HepG2 (cell line): ENCODE data around the gene RFX2. TPM values are rescaled to one million over a fixed set of nuclear protein-coding genes. Genes with fewer than 3 reads are reported as not detected.

Experiments
- ATF7-NPFF ChIP-seq: sonication (generic); formaldehyde crosslinking; IDR thresholded peaks from 2 replicates; pipeline ENCODE4 v1.8.1; 2023; ENCODE audit warnings: mild to moderate bottlenecking, low read depth, missing genetic modification reagents, moderate library complexity
- KDM4B ChIP-seq: sonication (generic); formaldehyde crosslinking; IDR thresholded peaks from 2 replicates; pipeline ENCODE4 v1.4.0; 2020; ENCODE audit warnings: missing genetic modification reagents
- PBX2 ChIP-seq: IDR thresholded peaks from 2 replicates; pipeline ENCODE4 v1.6.1; 2016; ENCODE audit warnings: control low read depth
- U2AF1 ChIP-seq: fragments of 200-400 bp; formaldehyde crosslinking; optimal IDR thresholded peaks from 2 replicates; pipeline ENCODE3; 2017; ENCODE audit warnings: mild to moderate bottlenecking, low read depth, low read length
- ZBTB2 ChIP-seq: sonication (generic); formaldehyde crosslinking; IDR thresholded peaks from 2 replicates; pipeline ENCODE4 v1.8.0; 2022; ENCODE audit warnings: low read depth, missing genetic modification reagents
- ZBTB7A ChIP-seq: sonication (generic); formaldehyde crosslinking; IDR thresholded peaks from 2 replicates; pipeline ENCODE4 v1.8.0; 2022; ENCODE audit warnings: mild to moderate bottlenecking, missing genetic modification reagents
- ZFP90 ChIP-seq: sonication (generic); formaldehyde crosslinking; IDR thresholded peaks from 2 replicates; pipeline ENCODE4 v1.8.0; 2022; ENCODE audit warnings: missing genetic modification reagents, mild to moderate bottlenecking, inconsistent platforms, borderline replicate concordance
- ZNF17 ChIP-seq: sonication (generic); formaldehyde crosslinking; IDR thresholded peaks from 2 replicates; pipeline ENCODE4 v1.5.0; 2020; ENCODE audit warnings: mild to moderate bottlenecking, missing genetic modification reagents
- ZNF337 ChIP-seq: sonication (generic); formaldehyde crosslinking; IDR thresholded peaks from 2 replicates; pipeline ENCODE4 v1.5.1; 2020; ENCODE audit warnings: missing genetic modification reagents, low read depth, mild to moderate bottlenecking, borderline replicate concordance
- ZNF367 ChIP-seq: sonication (generic); formaldehyde crosslinking; IDR thresholded peaks from 2 replicates; pipeline ENCODE4 v1.4.0; 2020; ENCODE audit warnings: missing genetic modification reagents, borderline replicate concordance
- ZNF547 ChIP-seq: sonication (generic); formaldehyde crosslinking; IDR thresholded peaks from 2 replicates; pipeline ENCODE4 v1.5.1; 2020; ENCODE audit warnings: mild to moderate bottlenecking, missing genetic modification reagents
- ZNF770 ChIP-seq: sonication (generic); formaldehyde crosslinking; IDR thresholded peaks from 2 replicates; pipeline ENCODE4 v1.5.0; 2020; ENCODE audit warnings: mild to moderate bottlenecking, missing genetic modification reagents
- ZNF780A ChIP-seq: sonication (generic); formaldehyde crosslinking; IDR thresholded peaks from 2 replicates; pipeline ENCODE4 v1.8.0; 2022; ENCODE audit warnings: mild to moderate bottlenecking, missing genetic modification reagents, moderate library complexity
- polyA plus RNA-seq, 8 experiments: library from polyadenylated mRNA; depleted of rRNA in 3 of 8; stranded (reverse) in 7 of 8; unstranded in 1 of 8; fragments of >200 nt; fragmentation: Illumina TruSeq in 4 of 8; extraction: Trizol in 4 of 8; gene quantifications; 2 replicates each; pipeline versions ENCODE4 v1.2.1 to v1.2.3, GENCODE V29; 2011 to 2016; ENCODE audit warnings: low read depth in 4 of 8, missing spikeins in 1 of 8, mixed read lengths in 1 of 8; ENCODE audit not compliant: insufficient read depth in 1 of 8
- total RNA-seq, 5 experiments: library from RNA; depleted of rRNA; stranded (reverse); fragments of >200 nt; fragmentation: Illumina TruSeq; extraction: Trizol; gene quantifications; 2 replicates each; pipeline ENCODE4 v1.2.3, GENCODE V29; 2016; ENCODE audit warnings: low read depth in 1 of 5
- TF ChIP-seq, protein P1 (sequence below): sonication (generic); formaldehyde crosslinking; IDR thresholded peaks from 2 replicates; pipeline ENCODE4 v1.4.0; 2020; ENCODE audit warnings: missing genetic modification reagents
- TF ChIP-seq, protein P2 (sequence below): IDR thresholded peaks from 2 replicates; pipeline ENCODE4 v1.6.1; 2016; ENCODE audit warnings: missing compliant biosample characterization, missing genetic modification reagents, borderline replicate concordance
- TF ChIP-seq, protein P3 (sequence below): sonication (generic); formaldehyde crosslinking; IDR thresholded peaks from 2 replicates; pipeline ENCODE4 v1.5.0; 2020; ENCODE audit warnings: missing genetic modification reagents

RFX2 gene
- total and polyA plus RNA-seq, 2 of the 13 experiments (the other 11 are each of a cell fraction or from before 2014, with no cell fraction given), result 2.8 to 3.3 TPM

DNA sequence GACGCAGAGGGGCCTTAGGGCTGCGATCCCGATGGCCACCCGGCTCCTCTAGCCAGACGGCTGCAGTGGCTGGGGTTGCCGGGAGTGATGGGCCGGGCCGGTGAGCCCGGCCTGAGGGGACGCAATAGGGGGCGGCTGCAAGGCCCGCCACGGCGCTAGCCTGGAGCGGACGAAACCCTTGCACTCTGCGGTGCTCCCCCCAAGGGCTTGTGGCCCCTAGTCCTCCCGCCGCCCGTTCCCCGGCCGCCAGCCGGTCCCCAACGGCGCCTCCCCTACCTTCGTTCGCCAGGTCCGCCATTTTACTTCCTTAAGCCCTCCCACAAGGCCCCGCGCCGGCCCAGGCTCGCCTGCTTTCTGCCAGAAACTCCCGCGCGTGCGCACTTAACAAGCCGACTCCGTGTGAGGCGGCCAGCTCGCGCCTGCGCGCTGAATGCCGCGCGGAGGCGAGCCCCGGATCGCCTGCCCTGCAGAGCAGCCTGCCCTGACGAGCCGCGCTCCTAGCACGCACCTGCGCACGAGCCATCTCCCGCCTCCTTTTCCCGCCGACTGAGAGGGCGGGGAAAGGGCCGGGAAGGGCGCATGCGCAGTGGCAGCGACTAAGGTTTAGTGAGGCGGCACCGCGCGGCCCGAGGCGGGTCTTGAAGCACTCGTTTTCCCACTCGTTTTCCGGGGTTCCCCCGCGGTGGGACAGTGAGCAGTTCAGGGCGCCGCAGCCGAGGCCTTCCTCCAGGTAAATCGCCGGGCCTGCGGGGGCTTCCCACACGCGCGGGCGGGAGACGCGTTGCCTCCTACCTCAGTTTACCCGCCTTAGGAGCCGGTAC lies 132.3 kb downstream of the RFX2 start, which contains the start of gene RANBP3 (continued):
- TF ChIP-seq, protein P1, sequence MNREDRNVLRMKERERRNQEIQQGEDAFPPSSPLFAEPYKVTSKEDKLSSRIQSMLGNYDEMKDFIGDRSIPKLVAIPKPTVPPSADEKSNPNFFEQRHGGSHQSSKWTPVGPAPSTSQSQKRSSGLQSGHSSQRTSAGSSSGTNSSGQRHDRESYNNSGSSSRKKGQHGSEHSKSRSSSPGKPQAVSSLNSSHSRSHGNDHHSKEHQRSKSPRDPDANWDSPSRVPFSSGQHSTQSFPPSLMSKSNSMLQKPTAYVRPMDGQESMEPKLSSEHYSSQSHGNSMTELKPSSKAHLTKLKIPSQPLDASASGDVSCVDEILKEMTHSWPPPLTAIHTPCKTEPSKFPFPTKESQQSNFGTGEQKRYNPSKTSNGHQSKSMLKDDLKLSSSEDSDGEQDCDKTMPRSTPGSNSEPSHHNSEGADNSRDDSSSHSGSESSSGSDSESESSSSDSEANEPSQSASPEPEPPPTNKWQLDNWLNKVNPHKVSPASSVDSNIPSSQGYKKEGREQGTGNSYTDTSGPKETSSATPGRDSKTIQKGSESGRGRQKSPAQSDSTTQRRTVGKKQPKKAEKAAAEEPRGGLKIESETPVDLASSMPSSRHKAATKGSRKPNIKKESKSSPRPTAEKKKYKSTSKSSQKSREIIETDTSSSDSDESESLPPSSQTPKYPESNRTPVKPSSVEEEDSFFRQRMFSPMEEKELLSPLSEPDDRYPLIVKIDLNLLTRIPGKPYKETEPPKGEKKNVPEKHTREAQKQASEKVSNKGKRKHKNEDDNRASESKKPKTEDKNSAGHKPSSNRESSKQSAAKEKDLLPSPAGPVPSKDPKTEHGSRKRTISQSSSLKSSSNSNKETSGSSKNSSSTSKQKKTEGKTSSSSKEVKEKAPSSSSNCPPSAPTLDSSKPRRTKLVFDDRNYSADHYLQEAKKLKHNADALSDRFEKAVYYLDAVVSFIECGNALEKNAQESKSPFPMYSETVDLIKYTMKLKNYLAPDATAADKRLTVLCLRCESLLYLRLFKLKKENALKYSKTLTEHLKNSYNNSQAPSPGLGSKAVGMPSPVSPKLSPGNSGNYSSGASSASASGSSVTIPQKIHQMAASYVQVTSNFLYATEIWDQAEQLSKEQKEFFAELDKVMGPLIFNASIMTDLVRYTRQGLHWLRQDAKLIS (CRISPR knock-in tag), result peak; percentile 89
- TF ChIP-seq ZNF367 (CRISPR knock-in tag) (peak; percentile 99), ZBTB2 (CRISPR knock-in tag) (peak; percentile 99), PBX2 (CRISPR knock-in tag) (peak; percentile 23; the same call in 1 of the 2 replicates), ZNF17 (peak; percentile 100), ZNF770 (peak; percentile 90), ZNF780A (CRISPR knock-in tag) (peak; percentile 99), ZFP90 (peak; percentile 100), ATF7-NPFF (CRISPR knock-in tag) (peak; percentile 100), ZNF547 (CRISPR knock-in tag) (peak; percentile 100), KDM4B (CRISPR knock-in tag) (peak; percentile 98), ZBTB7A (CRISPR knock-in tag) (peak; percentile 99), ZNF337 (CRISPR knock-in tag) (peak; percentile 100), U2AF1 (no peak)
- TF ChIP-seq, protein P2, sequence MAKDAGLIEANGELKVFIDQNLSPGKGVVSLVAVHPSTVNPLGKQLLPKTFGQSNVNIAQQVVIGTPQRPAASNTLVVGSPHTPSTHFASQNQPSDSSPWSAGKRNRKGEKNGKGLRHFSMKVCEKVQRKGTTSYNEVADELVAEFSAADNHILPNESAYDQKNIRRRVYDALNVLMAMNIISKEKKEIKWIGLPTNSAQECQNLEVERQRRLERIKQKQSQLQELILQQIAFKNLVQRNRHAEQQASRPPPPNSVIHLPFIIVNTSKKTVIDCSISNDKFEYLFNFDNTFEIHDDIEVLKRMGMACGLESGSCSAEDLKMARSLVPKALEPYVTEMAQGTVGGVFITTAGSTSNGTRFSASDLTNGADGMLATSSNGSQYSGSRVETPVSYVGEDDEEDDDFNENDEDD (CRISPR knock-in tag), result peak; percentile 100
- TF ChIP-seq, protein P3, sequence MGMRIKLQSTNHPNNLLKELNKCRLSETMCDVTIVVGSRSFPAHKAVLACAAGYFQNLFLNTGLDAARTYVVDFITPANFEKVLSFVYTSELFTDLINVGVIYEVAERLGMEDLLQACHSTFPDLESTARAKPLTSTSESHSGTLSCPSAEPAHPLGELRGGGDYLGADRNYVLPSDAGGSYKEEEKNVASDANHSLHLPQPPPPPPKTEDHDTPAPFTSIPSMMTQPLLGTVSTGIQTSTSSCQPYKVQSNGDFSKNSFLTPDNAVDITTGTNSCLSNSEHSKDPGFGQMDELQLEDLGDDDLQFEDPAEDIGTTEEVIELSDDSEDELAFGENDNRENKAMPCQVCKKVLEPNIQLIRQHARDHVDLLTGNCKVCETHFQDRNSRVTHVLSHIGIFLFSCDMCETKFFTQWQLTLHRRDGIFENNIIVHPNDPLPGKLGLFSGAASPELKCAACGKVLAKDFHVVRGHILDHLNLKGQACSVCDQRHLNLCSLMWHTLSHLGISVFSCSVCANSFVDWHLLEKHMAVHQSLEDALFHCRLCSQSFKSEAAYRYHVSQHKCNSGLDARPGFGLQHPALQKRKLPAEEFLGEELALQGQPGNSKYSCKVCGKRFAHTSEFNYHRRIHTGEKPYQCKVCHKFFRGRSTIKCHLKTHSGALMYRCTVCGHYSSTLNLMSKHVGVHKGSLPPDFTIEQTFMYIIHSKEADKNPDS, result peak; percentile 99
